Karpas-422 (cell line): ENCODE data around the gene CFL2. TPM values are rescaled to one million over a fixed set of nuclear protein-coding genes. Genes with fewer than 3 reads are reported as not detected.

ENCODE experiments used
- DNase-seq: peaks from one replicate; pipeline ENCODE4 v3.0.0-alpha.2; 2015
- H2AFZ ChIP-seq: fragments of 200-600 bp; sonication (generic); 2 replicates; pipeline ENCODE4 v1.6.1; 2014; ENCODE audit warnings: antibody characterized with exemption, low read length, mixed read lengths
- H3K27ac ChIP-seq: fragments of 200-600 bp; sonication (generic); 2 replicates; pipeline ENCODE4 v1.5.1; 2014; ENCODE audit warnings: mild to moderate bottlenecking, low read length, moderate library complexity
- H3K27me3 ChIP-seq: fragments of 200-600 bp; sonication (generic); 2 replicates; pipeline ENCODE4 v1.6.1; 2014; ENCODE audit warnings: low read length, mixed read lengths
- H3K36me3 ChIP-seq: fragments of 200-600 bp; sonication (generic); 2 replicates; pipeline ENCODE4 v1.6.1; 2014; ENCODE audit warnings: low read length, mixed read lengths; ENCODE audit not compliant: insufficient read depth
- H3K4me1 ChIP-seq: fragments of 200-600 bp; sonication (generic); 2 replicates; pipeline ENCODE4 v1.6.1; 2014; ENCODE audit warnings: mild to moderate bottlenecking, low read length, mixed read lengths
- H3K4me2 ChIP-seq: fragments of 200-600 bp; sonication (generic); 2 replicates; pipeline ENCODE4 v1.6.1; 2014; ENCODE audit warnings: low read length, low read depth, mild to moderate bottlenecking; ENCODE audit not compliant: poor library complexity, severe bottlenecking
- H3K4me3 ChIP-seq: fragments of 200-600 bp; sonication (generic); 2 replicates; pipeline ENCODE4 v1.5.1; 2014; ENCODE audit warnings: mild to moderate bottlenecking, antibody characterized with exemption, low read length, mixed read lengths
- H3K79me2 ChIP-seq: fragments of 200-600 bp; sonication (generic); 2 replicates; pipeline ENCODE4 v1.6.1; 2014; ENCODE audit warnings: mild to moderate bottlenecking, low read length, mixed read lengths
- H3K9ac ChIP-seq: fragments of 200-600 bp; sonication (generic); 2 replicates; pipeline ENCODE4 v1.6.0; 2014; ENCODE audit warnings: low read length
- H3K9me2 ChIP-seq: fragments of 200-600 bp; sonication (generic), shearing (Covaris generic); replicated peaks from 2 replicates; pipeline ENCODE4 v1.6.0; 2014; ENCODE audit warnings: mild to moderate bottlenecking, low read length, moderate library complexity; ENCODE audit not compliant: insufficient read depth
- H3K9me3 ChIP-seq: fragments of 300-700, 200-600 bp; sonication (generic); 2 replicates; pipeline ENCODE4 v1.6.1; 2014; ENCODE audit warnings: low read length, mixed read lengths
- H4K20me1 ChIP-seq: fragments of 200-600 bp; sonication (generic); 2 replicates; pipeline ENCODE4 v1.6.1; 2014; ENCODE audit warnings: mild to moderate bottlenecking, antibody characterized with exemption, low read length, low read depth; ENCODE audit not compliant: insufficient read depth
- total RNA-seq: library from RNA; depleted of rRNA; stranded (reverse); fragments of >200 nt; shearing (Covaris generic); gene quantifications from 2 replicates; pipeline ENCODE4 v1.2.3, GENCODE V29; 2014; ENCODE audit warnings: low replicate concordance

The CFL2 gene
- total RNA-seq, 1 experiment from 2014 or later: 19.0 TPM

DNA sequence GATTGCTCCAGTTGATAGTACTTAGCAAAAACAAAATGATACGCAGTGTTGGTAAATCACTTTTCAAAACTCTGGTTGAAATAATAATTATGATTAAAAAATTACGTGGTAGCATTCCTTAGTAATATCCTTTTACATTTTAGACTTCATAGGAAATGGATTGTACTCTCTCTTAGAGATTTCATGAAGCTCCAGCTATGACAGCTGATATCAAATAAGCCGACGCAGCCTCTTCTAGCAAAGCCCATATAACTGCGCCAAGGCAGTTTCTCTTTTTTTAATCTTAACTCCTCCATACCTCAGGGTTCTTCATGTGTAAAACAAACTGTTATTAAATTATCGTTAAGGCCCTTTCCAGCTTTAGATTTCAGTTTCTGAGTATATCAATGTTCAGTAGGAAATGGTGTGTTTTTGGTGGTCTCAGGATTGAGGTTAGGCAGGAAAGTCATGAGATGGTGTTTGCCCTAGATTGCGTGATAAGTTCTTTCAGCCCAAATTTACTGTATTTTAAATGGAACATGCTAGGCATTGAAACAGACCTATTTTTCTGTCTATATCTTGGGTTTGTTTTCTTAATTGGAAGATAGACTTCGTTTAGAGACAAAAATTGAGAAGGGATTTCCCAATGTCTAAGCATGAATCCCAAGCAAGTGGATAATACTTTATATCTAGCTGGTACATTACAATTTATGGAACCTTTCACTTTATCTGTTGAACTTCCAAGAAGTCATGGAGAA lies 902 bp upstream of the CFL2 start:
- peak overlapping the region; percentile 87 for H2AFZ ChIP-seq
- no peaks in the 10 kb centered on the region for H4K20me1 ChIP-seq
- peaks cover 25% of the 10 kb centered on the region for H3K79me2 ChIP-seq
- peak overlapping the region; percentile 97 for H3K4me2 ChIP-seq
- peak overlapping the region; percentile 90 for H3K9ac ChIP-seq
- H3K27ac ChIP-seq: no peak overlapping the region
- no peaks in the 10 kb centered on the region for H3K9me3 ChIP-seq
- no peaks in the 10 kb centered on the region for H3K9me2 ChIP-seq
- peaks cover 41% of the 10 kb centered on the region for H3K4me1 ChIP-seq
- H3K4me3 ChIP-seq: peak overlapping the region; percentile 85
- peaks cover 8% of the 10 kb centered on the region; the same call in 1 of the 2 replicates for H3K36me3 ChIP-seq
- H3K27me3 ChIP-seq: no peaks in the 10 kb centered on the region
- DNase-seq: no peak

DNA sequence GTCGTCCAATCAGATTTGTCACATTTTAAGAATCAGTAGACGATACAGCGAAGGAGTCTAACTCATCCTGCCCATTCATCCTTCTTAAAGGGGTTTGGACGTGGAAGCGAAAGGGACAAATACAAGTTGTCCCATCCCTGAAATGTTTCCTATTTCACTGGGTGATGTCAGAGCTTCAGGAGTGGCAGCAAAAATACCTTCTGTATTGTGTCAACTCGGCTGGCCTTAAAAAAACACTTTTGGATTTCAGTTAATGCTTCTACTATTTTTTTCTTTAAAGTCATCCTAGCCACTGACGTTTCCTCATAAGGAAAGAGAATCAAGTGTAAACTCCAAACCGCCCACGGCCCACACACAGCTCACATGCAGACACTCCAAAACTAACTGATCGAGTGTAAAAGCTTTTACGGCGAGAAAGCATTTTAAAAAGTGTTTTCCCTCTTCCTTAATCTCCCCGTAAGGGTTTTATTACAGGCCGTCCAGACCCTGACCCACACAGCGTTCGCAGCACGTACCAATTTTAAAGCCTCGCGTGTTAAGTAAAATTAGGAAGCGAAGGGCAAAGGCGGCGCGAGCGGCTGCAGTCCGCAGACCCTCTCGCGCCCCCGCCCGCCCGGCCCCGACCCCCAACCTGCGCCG lies 593 bp downstream of the CFL2 start:
- Histone ChIP-seq H3K9me2 (no peaks in the 10 kb centered on the region), H3K79me2 (peaks cover 28% of the 10 kb centered on the region), H3K9me3 (no peaks in the 10 kb centered on the region), H4K20me1 (no peaks in the 10 kb centered on the region), H3K4me2 (peak overlapping the region; percentile 97), H3K27ac (peak overlapping the region; percentile 11; the same call in 1 of the 2 replicates), H3K27me3 (no peaks in the 10 kb centered on the region), H3K4me1 (peaks cover 51% of the 10 kb centered on the region), H3K36me3 (peaks cover 8% of the 10 kb centered on the region; the same call in 1 of the 2 replicates), H2AFZ (peak overlapping the region; percentile 87; the same call in 1 of the 2 replicates), H3K9ac (peak overlapping the region; percentile 90), H3K4me3 (peak overlapping the region; percentile 85)
- peak; percentile 77 for DNase-seq

DNA sequence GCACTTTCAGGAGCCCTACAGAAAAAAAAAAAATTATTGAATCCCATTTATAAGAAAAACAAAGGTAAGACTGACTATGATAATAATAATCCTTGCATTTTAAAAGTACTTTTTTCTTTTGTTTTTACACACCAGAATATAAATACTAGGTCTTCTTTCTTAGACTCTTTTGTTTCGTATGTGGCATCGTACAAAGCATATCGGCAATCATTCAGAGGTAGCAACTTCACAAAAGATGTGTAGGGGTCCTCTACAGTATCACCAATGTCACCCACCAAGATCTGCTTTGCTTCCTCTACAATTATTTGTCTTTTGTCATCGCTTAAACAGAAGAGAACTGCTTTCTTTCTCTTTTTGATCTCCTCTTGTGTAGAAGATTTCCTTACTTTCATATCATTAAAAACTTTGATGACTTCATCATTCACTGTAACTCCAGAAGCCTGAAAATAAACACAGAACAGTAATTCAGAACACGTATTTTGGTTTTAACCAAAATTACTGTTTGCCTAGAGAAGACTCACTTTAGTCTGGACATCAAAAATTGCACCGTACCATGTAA lies 1.2 kb downstream of the CFL2 start:
- Histone ChIP-seq H3K79me2 (peaks cover 28% of the 10 kb centered on the region), H3K36me3 (peaks cover 8% of the 10 kb centered on the region; the same call in 1 of the 2 replicates), H3K9me3 (no peaks in the 10 kb centered on the region), H3K27me3 (no peaks in the 10 kb centered on the region), H3K4me2 (peak overlapping the region; percentile 97), H3K27ac (peak overlapping the region; percentile 11; the same call in 1 of the 2 replicates), H2AFZ (0 out of 2 replicates have a peak overlapping the region, but pooled peaks have one; percentile 2), H3K4me3 (peak overlapping the region; percentile 85), H3K4me1 (peaks cover 51% of the 10 kb centered on the region), H3K9me2 (no peaks in the 10 kb centered on the region), H3K9ac (peak overlapping the region; percentile 90), H4K20me1 (no peaks in the 10 kb centered on the region)
- DNase-seq: peak; percentile 53

DNA sequence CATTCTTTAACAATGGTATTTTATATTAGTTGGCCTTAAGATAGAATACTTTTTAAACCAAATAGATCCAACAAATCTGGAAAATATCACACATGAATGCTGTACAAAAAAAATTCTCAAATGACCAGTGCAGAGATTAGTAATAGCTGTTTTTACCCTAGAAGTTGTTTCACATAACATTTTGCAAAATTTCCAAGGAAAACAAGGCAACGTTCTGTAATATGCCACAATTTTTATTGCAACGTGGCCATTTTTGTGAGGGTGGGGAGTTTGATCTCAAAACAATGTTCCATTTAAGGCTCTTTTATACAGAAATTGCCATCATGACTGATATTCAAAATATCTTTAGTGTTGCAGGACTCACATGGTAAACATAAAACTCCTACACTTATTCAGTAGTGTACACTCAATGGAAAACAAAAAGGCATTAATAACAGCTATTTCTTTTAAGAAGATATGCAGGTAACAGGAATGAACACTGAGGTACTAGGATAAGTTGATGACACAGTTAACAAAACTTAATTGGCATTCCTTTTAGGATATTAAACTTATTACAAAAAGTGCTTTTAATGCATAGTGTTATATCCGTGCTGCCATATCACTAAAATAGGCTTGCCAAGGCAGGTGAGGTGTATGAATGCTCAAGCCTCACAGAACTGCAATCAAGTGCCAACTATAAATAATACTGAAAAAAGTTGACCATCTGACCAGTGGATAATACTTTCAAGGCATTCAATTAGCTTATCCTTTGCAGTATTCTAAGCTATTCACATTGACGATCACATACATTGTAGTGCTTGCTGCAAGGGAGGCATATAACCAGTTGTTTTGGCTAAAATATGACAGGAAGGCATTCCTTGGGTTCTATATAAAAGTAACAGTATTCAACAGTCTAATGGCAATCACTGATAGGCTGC lies 2.3 kb downstream of the CFL2 start:
- peak overlapping the region; percentile 71 for H3K27ac ChIP-seq

DNA sequence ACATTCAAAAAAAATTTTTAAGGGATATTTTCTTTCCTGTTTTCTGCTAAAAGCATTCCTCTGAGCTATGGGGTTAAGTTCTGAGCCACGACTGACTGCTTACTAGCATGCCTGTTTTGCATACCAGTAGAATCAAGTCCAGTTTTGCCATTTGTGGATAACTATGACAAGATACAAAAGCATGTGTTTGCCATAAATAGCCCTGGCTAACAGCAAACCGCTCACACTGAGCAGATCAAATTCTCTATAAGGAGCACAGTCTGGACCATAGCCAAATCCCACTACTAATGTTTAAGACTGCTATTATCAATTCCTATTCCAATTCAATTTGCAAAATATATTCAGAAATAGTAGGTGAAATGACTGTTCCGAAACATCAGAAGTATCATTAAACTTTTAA lies 3.2 kb downstream of the CFL2 start:
- Histone ChIP-seq H3K9me3 (no peaks in the 10 kb centered on the region), H3K9ac (peak overlapping the region; percentile 29), H4K20me1 (no peaks in the 10 kb centered on the region), H3K4me3 (peak overlapping the region; percentile 50), H3K27me3 (no peaks in the 10 kb centered on the region), H3K4me1 (peaks cover 51% of the 10 kb centered on the region), H3K36me3 (peaks cover 8% of the 10 kb centered on the region; the same call in 1 of the 2 replicates), H3K9me2 (no peaks in the 10 kb centered on the region), H3K4me2 (peak overlapping the region; percentile 97), H3K27ac (peak overlapping the region; percentile 71), H2AFZ (0 out of 2 replicates have a peak overlapping the region, but pooled peaks have one; percentile 2), H3K79me2 (peaks cover 28% of the 10 kb centered on the region)
- peak; percentile 88 for DNase-seq

More for the DNA sequence above, 2.3 kb downstream of the CFL2 start:
- Histone ChIP-seq H3K36me3 (peaks cover 8% of the 10 kb centered on the region; the same call in 1 of the 2 replicates), H3K27me3 (no peaks in the 10 kb centered on the region), H2AFZ (no peak overlapping the region), H3K4me2 (peak overlapping the region; percentile 97), H3K9me2 (no peaks in the 10 kb centered on the region), H3K79me2 (peaks cover 28% of the 10 kb centered on the region), H4K20me1 (no peaks in the 10 kb centered on the region), H3K9me3 (no peaks in the 10 kb centered on the region), H3K4me3 (peak overlapping the region; percentile 50), H3K4me1 (peaks cover 51% of the 10 kb centered on the region), H3K9ac (peak overlapping the region; percentile 29)
- DNase-seq: no peak

DNA sequence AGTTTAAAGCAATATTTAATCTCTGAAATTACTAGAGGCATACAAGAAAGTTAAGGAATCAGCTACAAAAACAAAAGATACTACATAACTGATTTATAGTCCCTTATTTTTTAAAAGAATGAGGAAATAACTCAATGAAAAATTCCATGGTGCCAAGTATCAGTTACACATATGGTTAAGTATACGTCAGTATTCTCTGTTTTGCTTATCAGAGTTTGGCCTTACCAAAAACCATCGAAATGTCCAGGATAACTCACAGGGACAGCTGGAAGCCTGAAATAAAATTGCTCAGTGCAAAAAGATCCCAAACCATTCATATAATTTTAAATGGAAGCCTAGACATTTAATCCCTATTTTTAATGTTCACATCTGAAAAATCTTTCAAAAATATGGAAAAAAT lies 3.6 kb downstream of the CFL2 start:
- Histone ChIP-seq H3K4me2 (peak overlapping the region; percentile 97), H3K4me3 (peak overlapping the region; percentile 50), H3K79me2 (peaks cover 28% of the 10 kb centered on the region), H3K4me1 (peaks cover 51% of the 10 kb centered on the region), H3K27ac (peak overlapping the region; percentile 71), H3K27me3 (no peaks in the 10 kb centered on the region), H3K9me2 (no peaks in the 10 kb centered on the region), H2AFZ (no peak overlapping the region), H3K36me3 (peaks cover 8% of the 10 kb centered on the region; the same call in 1 of the 2 replicates), H4K20me1 (no peaks in the 10 kb centered on the region), H3K9me3 (no peaks in the 10 kb centered on the region), H3K9ac (peak overlapping the region; percentile 29)
- no peak for DNase-seq

DNA sequence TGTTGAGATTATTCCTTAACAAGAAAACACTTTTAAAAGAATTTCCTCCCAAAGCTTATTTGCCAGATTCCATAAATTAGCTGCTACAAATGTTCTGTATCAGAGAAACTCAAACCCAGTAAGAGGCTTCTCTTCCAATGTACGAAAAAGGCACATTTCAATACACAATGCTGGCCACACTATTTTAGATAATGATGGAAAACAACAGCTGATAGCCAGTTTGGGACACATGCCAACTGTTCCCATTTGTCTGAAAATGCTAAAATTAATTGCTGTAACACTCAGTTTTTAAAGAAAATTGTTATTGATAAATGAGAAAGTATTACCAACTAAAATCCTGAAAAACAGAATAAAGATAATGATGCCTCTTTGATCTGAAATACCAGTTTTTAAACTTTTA lies 4.4 kb downstream of the CFL2 start:
- no peak for DNase-seq
- Histone ChIP-seq H3K9me3 (no peaks in the 10 kb centered on the region), H3K36me3 (peaks cover 8% of the 10 kb centered on the region; the same call in 1 of the 2 replicates), H4K20me1 (no peaks in the 10 kb centered on the region), H3K4me1 (peaks cover 46% of the 10 kb centered on the region), H3K9ac (no peak overlapping the region), H3K27ac (peak overlapping the region; percentile 71; the same call in 1 of the 2 replicates), H3K4me2 (no peak overlapping the region), H3K79me2 (peaks cover 28% of the 10 kb centered on the region), H3K9me2 (no peaks in the 10 kb centered on the region), H2AFZ (no peak overlapping the region), H3K27me3 (no peaks in the 10 kb centered on the region), H3K4me3 (no peak overlapping the region)
